Lung (tissue), 12 donors: ENCODE measurements around the gene UBE2O. TPM values are rescaled to one million over a fixed set of nuclear protein-coding genes. Genes with fewer than 3 reads are reported as not detected.

ENCODE experiments used
- ATAC-seq: fragments of 200-7000 bp; cut with Tn5 transposase; one replicate; pipeline ENCODE4 v1.9.1; 2020; ENCODE audit warnings: moderate number of reproducible peaks; ENCODE audit not compliant: insufficient read depth, low FRiP score
- DNase-seq, 3 donors: peaks; one replicate each; pipeline ENCODE4 v3.0.0-alpha.2; 2013 to 2017
- H3K27ac ChIP-seq, 2 donors: one replicate each; pipeline ENCODE4 v1.5.1; 2013; ENCODE audit warnings: mild to moderate bottlenecking in 2 of 2, moderate library complexity in 2 of 2, control low read depth in 1 of 2, inconsistent platforms in 1 of 2, low read depth in 1 of 2, low read length in 1 of 2
- H3K27me3 ChIP-seq, 3 donors: one replicate each; pipeline ENCODE4 v1.5.1; 2013; ENCODE audit warnings: low read length in 2 of 3; ENCODE audit not compliant: control insufficient read depth in 3 of 3, insufficient read depth in 3 of 3
- H3K36me3 ChIP-seq, 4 donors: one replicate each; pipeline ENCODE4 v1.5.1; 2013; ENCODE audit warnings: low read length in 4 of 4, mild to moderate bottlenecking in 1 of 4, moderate library complexity in 1 of 4; ENCODE audit not compliant: control insufficient read depth in 4 of 4, insufficient read depth in 4 of 4
- H3K4me1 ChIP-seq, 5 donors: one replicate each; pipeline ENCODE4 v1.5.1; 2013; ENCODE audit warnings: low read length in 5 of 5, mild to moderate bottlenecking in 2 of 5, moderate library complexity in 1 of 5; ENCODE audit not compliant: control insufficient read depth in 5 of 5, insufficient read depth in 5 of 5
- H3K4me3 ChIP-seq: one replicate; pipeline ENCODE4 v1.5.1; 2013; ENCODE audit warnings: mild to moderate bottlenecking, control low read depth, moderate library complexity
- H3K9ac ChIP-seq, 2 donors: one replicate each; pipeline ENCODE4 v1.5.1; 2013; ENCODE audit warnings: low read length in 2 of 2, control low read depth in 1 of 2; ENCODE audit not compliant: insufficient read depth in 1 of 2
- H3K9me3 ChIP-seq, 4 donors: one replicate each; pipeline ENCODE4 v1.5.1; 2013; ENCODE audit warnings: low read length in 3 of 4, mild to moderate bottlenecking in 1 of 4, moderate library complexity in 1 of 4; ENCODE audit not compliant: control insufficient read depth in 4 of 4, insufficient read depth in 3 of 4
- CTCF ChIP-seq: IDR thresholded peaks from 2 replicates; pipeline ENCODE4 v1.5.1; 2012; ENCODE audit warnings: mild to moderate bottlenecking; ENCODE audit errors: control extremely low read depth, extremely low read depth
- WGBS, 2 donors: extraction: QIAGEN DNeasy Blood & Tissue Kit; methylation state at CpG; one replicate each; pipeline ENCODE4 v1.1.7; 2013; 5-methylcytosine and 5-hydroxymethylcytosine counted together
- polyA plus RNA-seq, 2 donors: library from polyadenylated mRNA; stranded (reverse); fragments of 200-250 nt; gene quantifications; one replicate each; pipeline ENCODE4 v1.2.1, GENCODE V29; 2013
- total RNA-seq, 2 donors: library from RNA; depleted of rRNA in 1 of 2; stranded (reverse); fragments of >200 nt in 1 of 2; gene quantifications; one replicate each; pipeline ENCODE4 v1.2.1, GENCODE V29; 2014 to 2021
- donor health status: control.
- donor health status: control.
- donor health status: Bipolar disorder and iron deficiency.
- donor health status: healthy.
- donor health status: DM: yes; HTN: yes; CAD: no.

UBE2O gene
- total and polyA plus RNA-seq, 4 donors: 10.8 to 24.6 (median 17.7) TPM

- DNase-seq (peak; percentile 52 to 71 (median 60)), ATAC-seq (peak; percentile 33)
- peaks cover 0 to 37% (median 5%) of the 10 kb centered on the region in 5 donors for H3K4me1 ChIP-seq
- TF ChIP-seq CTCF: peak; percentile 53
- H3K36me3 ChIP-seq: peaks cover 0 to 22% (median 7%) of the 10 kb centered on the region in 4 donors
- H3K27ac ChIP-seq: peak overlapping the region; percentile 73 to 92
- no peaks in the 10 kb centered on the region for H3K9me3 ChIP-seq
- H3K27me3 ChIP-seq: peaks cover 0 to 6% (median 4%) of the 10 kb centered on the region in 3 donors
- no peak overlapping the region for H3K9ac ChIP-seq
- peak overlapping the region; percentile 56 for H3K4me3 ChIP-seq
- 31 to 40% methylated on average over 52 of the region's 52 CpGs for WGBS, 2 donors
These were observed 66.8 kb downstream of the UBE2O start for GRCh38 chr17:76385892-76386786.

GRCh38 chr17:76384987-76385891, 67.7 kb downstream of the UBE2O start:
- Histone ChIP-seq H3K27me3 (peaks cover 0 to 6% (median 4%) of the 10 kb centered on the region in 3 donors), H3K9ac (no peak overlapping the region), H3K9me3 (no peaks in the 10 kb centered on the region), H3K36me3 (peaks cover 0 to 13% (median 3%) of the 10 kb centered on the region in 4 donors), H3K4me3 (peak overlapping the region; percentile 56), H3K27ac (peak overlapping the region; percentile 73 to 92), H3K4me1 (peaks cover 0 to 37% (median 5%) of the 10 kb centered on the region in 5 donors)
- ATAC-seq: peak; percentile 7
- peak in 2 of 3 donors; percentile 20 to 34 for DNase-seq
- 2% methylated on average over 62 to 74 of the region's 74 CpGs for WGBS, 2 donors
- no peak for TF ChIP-seq CTCF

- peaks cover 0 to 37% (median 5%) of the 10 kb centered on the region in 5 donors for H3K4me1 ChIP-seq
- peak; percentile 86 for ATAC-seq
These were observed 68.5 kb downstream of the UBE2O start, which contains the start of gene SPHK1 for GRCh38 chr17:76384222-76384986. Gene SPHK1, plus strand, starts transcription at chr17:76384609. Its CDS starts 1,036 bp downstream, at chr17:76385645.

More at GRCh38 chr17:76384222-76384986, 68.5 kb downstream of the UBE2O start, which contains the start of gene SPHK1:
- Histone ChIP-seq H3K27ac (peak within 1 kb of the TSS; percentile 73 to 92), H3K4me3 (peak within 1 kb of the TSS; percentile 56), H3K9me3 (no peaks in the 10 kb centered on the region), H3K27me3 (peaks cover 0 to 6% (median 4%) of the 10 kb centered on the region in 3 donors), H3K9ac (no peak within 1 kb of the TSS), H3K36me3 (peaks cover 0 to 7% (median under 1%) of the 10 kb centered on the region in 4 donors)
- DNase-seq: peak; percentile 70 to 86 (median 73)
- no peak for TF ChIP-seq CTCF
- WGBS, 2 donors: 0% methylated on average over 79 to 118 of the region's 118 CpGs
